ENCODE results near the gene CD70.
"Not testable (repeated sequence)": the region's sequence is repeated elsewhere in the genome, so short reads cannot be mapped to it uniquely, and the experiment has no call there.

CD70 gene, protein sequence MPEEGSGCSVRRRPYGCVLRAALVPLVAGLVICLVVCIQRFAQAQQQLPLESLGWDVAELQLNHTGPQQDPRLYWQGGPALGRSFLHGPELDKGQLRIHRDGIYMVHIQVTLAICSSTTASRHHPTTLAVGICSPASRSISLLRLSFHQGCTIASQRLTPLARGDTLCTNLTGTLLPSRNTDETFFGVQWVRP

DNA sequence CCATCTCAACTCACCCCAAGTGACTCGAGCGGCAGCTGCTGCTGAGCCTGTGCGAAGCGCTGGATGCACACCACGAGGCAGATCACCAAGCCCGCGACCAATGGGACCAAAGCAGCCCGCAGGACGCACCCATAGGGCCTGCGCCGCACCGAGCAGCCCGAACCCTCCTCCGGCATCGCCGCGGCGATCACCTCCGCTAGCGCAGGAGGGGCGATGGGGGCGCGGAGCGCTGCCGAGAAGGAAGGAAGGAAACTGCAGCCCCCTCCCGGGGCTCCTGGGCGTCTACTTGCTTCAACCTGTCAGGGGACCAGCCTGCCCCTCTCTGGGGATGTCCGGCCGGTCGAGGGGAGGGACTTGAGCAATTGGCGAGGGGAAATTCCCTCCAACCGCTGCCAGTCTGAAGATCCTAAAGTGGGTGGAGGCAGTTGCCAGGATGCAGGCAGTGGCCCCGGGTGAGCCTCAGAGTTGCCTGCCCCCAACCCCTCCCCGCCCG lies at the start of gene CD70:
Gene CD70, minus strand, starts transcription at position 324 of the 493 bp plus-strand sequence. Its CDS starts 148 bp downstream, at position 176.
- peak; percentile 85 for DNase-seq

DNA sequence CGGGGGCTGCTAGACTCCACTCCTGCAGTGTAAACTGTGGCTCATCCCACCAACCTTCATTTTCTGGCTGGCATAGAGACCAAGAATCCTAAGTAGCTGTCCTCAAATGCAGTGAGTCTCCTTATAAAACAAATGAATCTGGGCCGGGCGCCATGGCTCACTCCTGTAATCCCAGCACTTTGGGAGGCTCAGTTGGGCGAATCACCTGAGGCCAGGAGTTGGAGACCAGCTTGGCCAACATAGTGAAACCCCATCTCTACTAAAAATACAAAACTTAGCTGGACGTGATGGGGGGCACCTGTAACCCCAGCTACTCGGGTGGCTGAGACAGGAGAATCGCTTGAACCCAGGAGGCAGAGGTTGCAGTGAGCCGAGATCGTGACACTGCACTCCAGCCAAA lies 49.4 kb upstream of the CD70 start:
- not testable (repeated sequence) for DNase-seq

DNA sequence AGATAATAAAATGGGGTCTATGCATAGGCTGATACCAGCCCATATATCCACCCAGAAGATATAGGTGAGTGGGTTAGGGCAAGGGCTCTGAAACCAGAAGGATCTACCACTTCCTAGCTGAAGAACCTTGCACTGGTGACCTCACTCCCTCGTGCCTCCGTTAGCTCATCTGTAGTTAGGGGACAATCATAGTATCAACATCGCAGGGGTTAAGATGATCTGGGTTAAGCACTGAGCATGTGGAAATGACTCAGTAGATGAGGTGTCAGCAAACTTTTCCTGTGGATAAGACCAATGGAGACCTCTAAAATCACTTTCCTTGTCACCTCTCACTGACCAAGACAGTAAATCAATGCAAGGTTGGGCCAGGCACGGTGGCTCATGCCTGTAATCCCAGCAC lies 48.5 kb upstream of the CD70 start:
- DNase-seq: peak; percentile 83

DNA sequence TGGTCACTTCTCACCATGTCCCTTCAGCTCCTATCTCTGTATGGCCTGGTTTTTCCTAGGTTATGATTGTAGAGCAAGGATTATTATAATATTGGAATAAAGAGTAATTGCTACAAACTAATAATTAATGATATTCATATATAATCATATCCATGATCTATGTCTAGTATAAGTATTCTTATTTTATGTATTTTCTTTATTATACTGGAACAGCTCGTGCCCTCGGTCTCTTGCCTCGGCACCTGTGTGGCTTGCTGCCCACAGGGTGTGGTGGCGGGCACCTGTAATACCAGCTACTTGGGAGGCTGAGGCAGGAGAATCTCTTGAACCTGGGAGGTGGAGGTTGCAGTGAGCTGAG lies 42.5 kb upstream of the CD70 start:
- not testable (repeated sequence) for DNase-seq

DNA sequence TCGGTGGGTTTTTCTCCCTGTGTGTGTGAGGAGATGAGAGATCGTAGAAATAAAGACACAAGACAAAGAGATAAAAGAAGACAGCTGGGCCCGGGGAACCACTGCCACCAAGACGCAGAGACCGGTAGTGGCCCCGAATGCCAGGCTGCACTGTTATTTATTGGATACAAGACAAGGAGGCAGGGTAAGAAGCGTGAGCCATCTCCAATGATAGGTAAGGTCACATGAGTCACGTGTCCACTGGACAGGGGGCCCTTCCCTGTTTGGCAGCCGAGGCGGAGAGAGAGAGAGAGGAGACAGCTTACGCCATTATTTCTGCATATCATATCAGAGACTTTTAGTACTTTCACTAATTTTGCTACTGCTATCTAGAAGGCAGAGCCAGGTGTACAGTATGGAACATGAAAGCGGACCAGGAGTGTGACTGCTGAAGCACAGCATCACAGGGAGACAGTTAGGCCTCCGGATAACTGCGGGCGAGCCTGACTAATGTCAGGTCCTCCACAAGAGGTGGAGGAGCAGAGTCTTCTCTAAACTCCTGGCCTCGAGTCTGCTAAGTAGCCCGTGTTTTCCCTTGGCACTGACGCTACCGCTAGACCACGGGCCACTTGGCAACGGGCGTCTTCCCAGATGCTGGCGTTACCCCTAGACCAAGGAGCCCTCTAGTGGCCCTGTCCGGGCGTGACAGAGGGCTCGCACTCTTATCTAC lies 42.0 kb upstream of the CD70 start:
- DNase-seq: peak; percentile 77

DNA sequence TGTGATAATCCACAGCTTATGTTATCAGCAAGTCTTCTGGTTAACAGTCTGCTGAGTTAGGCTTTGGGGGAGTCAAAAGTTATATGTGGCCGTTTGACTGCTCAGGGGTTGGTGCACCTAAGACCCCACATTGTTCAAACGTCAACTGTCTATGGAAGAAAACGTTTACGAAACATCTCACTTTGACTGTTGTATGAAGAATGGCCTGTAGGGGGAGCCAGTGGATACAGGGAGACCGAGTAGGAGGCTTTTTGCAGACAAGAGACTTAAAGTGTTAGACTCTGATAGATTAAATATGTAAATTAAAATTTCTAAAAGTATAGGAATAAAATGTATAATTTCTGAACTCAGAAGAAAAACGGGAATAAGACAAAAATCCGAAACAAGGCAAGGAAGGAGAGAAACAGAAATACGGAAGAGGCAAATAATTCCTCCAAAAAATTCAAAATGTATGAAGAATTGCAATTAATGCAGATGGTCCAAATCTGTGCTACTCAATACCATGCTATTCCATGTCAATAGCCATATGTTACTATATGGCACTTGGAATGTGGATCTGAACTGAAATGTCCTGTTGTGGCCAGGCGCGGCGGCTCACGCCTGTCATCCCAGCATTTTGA lies 41.2 kb upstream of the CD70 start:
- peak; percentile 89 for DNase-seq

DNA sequence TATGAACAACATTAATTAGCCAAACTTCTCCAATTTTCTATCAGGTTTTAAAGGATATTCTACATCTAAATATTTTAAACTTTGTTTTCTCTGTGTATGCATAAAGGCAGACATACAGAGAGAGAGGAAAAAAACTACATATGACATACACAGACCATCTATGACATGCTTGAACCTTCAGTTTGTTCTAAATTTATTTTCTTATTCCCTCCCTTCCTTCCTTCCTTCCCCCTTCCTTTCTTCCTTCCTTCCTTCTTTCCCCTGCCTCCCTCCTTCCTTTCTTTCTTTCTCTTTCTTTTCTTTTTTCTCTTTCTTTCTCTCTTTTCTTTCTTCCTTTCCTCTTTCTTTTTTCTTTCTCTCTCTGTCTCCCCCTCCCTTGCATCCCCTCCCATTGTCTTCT lies 35.8 kb upstream of the CD70 start:
- no peak for DNase-seq

DNA sequence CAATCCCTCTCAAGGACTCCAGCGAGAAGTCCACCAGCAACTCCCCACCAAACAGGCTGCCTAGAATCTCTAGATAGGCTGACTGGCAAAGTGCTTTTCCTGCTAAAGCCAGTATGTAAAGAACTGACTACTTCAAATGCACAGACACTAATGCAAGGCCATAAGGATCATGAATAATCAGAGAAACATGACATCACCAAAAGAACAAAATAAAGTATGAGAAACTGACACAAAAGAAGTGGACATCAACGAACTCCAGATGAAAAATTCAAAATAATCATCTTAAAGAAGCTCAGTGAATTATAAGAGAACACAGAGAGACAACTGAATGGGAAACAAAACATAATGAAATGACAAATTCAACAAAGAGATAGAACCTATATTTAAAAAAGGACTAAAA lies 26.4 kb upstream of the CD70 start:
- DNase-seq: no peak

DNA sequence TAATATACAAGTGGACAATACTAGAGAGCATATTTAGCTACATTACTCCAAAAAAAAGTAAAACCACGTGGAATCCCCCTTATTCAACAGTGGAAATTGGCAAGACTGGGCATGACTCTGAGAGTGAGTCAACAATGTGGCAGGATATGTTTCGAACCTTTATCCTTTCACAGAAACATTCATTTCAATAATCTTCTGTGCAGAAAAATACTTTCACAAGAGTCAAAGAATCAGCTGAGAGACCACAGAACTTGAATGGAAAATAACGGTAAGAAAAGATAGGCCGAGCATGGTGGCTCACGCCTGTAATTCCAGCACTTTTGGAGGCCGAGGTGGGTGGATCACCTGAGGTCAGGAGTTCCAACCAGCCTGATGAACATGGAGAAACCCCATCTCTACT lies 25.1 kb upstream of the CD70 start:
- DNase-seq: peak; percentile 88

DNA sequence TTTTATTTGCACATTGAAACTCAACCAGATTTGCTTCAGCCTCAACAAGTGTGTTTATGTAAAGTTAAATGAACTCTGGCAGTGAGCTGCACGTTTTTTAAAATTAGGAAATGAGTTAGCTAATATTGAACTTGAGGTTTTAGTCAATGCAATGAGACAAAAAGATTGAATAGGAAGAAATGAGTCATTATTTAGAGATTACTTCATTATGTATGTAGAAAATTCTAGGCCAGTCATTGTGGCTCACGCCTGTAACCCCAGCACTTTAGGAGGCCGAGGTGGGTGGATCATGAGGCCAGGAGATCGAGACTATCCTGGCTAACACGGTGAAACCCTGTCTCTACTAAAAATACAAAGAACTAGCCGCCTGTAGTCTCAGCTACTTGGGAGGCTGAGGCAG lies 22.8 kb upstream of the CD70 start:
- peak; percentile 81 for DNase-seq

DNA sequence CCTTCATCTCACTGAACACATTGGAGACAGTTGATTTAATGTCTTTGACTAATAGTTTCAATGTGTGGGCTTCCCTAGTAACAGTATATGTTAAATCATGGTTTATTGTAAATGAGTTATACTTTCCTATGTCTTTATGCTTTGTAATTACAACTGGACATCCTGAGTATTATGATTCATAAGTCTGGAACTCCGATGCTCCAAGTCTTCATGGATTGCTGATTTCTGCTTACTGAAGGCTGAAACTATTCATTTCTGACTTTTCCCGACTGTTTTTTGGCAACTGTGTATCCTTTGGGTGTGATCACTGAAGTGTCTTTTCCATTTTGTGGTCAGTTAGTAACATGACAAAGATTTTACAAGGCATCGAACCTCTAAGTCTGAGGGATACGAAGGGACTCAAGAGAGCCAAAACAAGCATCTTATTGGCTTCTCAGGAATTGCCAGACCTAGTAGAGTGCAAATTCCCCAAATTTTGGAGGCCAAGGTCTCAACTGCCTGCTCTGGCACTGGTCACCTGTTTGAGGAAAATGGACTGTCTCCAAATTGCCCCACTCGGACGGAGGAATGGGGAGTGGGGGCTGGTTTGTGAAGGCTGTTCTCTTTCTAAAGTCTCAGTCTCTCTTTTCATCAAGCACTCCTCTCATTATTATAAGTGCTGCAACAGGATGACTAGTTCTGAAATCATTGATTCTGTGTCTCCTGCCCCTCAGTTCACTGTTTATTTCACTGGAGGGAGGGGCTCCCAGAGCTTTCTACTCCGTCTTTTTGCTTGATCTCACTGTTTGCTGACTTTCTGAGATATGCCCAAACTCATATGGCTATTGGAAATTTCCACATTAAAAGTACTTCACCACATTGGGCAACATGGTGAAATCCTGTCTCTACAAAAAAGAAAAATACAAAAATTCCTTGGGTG lies 20.2 kb upstream of the CD70 start:
- DNase-seq: peak; percentile 53

DNA sequence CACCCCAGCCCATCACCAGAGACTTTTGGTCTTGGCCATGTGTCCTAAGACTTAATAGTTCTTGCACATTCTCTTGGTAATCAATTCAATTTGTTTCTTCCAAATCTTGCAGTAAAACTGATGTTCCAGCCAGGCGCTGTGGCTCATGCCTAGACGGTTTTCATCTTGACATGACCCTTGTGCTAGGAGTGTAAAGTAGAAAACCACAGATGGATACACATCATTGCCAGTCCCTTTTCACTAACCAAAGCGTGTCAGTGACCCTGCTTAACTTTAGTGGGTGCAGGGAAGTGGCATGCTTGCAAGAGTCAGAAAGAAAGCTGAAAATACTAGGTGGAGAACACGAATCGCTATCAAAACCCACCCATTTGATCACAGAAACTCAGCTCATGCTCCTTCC lies 18.0 kb upstream of the CD70 start:
- peak; percentile 34 for DNase-seq

DNA sequence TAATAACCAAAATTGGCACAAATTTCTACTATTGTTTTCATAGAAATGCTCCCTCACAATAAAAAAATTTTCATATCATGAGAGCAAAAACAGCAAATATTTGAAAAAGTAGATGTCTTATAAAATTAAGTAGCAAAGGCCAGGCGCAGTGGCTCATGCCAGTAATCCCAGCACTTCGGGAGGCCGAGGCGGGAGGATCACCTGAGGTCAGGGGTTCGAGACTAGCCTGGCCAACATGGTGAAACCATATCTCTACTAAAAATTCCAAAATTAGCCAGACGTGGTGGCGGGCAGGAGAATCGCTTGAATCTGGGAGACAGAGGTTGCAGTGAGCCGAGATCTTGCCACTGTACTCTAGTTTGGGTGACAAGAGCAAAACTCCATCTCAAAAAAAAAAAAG lies 17.2 kb upstream of the CD70 start:
- DNase-seq: not testable (repeated sequence)

DNA sequence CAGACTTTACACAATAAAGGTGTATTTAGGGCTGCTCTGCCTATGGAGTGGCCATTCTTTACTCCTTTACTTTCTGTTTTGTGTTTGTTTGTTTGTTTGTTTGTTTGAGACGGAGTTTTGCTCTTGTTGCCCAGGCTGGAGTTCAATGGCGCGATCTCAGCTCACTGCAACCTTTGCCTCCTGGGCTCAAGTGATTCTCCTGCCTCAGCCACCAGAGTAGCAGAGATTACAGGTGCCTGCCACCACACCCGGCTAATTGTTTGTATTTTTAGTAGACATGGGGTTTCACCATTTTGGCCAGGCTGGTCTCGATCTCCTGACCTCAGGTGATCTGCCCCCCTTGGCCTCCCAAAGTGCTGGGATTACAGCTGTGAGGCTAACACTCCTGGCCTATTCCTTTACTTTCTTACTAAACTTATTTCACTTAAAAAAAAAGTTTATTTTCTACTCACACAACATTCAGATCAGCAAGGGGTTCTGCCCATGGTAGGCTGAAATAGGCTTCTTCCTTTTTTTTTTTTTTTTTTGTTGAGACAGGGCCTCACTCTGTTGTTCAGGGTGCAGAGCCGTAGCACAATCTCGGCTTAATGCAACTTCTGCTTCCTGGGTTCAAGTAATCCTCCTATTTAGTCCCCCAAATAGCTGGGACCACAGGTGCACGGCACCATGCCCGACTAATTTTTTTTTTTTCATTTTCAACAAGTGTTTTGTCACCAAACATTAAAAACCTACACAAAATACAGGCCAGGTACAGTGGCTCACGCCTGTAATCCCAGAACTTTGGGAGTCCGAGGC lies 15.5 kb upstream of the CD70 start:
- not testable (repeated sequence) for DNase-seq

DNA sequence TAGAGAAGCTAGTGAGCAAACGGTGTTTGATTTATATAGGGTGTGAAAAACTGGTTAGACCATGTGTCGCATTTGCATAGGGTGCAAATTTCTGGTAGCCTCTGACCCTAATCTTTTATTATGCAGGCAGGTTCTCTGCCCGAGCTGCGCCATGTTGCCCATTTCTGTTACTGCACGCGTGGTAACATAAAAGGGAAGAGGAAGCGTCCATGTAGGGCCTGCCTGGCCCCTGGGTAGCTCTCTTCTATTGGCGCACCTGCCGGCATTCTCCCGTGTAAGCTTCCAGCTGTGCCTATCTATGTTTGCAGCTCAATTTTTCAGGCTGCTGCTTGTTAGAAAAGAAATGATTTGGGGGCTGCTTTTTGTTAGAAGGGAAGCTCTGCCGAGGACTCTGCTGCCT lies 14.0 kb upstream of the CD70 start:
- no peak for DNase-seq

DNA sequence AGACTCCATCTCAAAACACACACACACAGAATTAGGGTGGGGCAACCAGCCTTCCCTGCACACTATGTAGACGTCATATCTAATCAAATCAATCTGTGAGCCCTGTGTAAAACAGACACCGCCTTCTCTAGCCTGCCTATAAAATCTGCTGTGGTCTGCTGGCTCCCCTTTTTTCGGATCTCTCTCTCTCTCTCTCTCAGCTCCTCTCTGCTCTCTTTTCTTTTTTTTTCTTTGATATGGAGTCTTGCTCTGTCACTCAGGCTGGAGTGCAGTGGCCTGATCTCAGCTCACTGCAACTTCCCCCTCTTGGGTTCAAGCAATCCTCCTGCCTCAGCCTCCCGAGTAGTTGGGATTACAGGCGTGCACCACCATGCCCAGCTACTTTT lies 11.8 kb upstream of the CD70 start:
- DNase-seq: no peak

DNA sequence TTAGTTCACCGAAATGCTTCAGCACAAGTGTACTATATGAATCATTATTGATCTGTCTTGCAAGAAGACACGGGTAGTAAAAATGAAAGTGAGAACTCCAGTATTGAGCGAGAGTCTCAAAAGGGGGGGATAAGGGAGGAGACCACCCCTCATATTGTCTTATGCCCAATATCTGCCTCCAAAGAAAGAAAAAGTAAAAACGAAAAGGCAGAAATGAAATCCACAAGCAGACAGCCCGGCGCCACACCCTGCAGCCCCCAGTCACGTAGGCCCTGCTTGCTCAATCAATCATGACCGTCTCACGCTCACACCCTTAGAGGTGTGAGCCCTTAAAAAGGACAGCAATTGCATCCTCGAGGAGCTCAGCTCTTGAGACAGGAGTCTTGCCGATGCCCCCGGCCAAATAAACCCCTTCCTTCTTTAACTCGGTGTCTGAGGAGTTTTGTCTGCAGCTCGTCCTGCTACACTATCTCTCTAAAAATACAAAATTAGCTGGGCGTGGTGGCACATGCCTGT lies 10.6 kb upstream of the CD70 start:
- DNase-seq: peak; percentile 82

DNA sequence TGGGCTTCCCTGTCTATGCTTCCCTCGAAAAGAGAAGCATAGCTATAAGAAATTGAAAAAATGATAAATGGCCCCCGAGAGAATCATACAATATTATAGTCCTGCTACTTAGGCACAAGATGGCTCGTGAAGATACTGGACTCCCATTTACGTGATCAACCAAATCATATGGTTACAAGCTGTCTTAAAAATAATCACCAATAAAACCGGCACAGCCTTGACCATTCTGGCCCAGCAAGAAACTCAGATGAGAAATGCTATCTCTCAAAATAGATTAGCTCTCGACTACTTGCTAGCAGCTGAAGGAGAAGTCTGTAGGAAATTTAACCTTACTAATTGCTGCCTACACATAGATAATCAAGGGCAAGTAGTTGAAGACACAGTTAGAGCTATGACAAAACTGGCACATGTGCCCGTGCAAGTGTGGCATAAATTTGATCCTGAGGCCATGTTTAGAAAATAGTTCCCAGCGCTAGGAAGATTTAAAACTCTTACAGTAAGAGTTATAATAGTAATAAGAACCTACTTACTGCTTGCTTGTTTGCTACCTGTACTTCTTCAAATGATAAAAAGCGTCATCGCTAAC lies 10.1 kb upstream of the CD70 start:
- not testable (repeated sequence) for DNase-seq

DNA sequence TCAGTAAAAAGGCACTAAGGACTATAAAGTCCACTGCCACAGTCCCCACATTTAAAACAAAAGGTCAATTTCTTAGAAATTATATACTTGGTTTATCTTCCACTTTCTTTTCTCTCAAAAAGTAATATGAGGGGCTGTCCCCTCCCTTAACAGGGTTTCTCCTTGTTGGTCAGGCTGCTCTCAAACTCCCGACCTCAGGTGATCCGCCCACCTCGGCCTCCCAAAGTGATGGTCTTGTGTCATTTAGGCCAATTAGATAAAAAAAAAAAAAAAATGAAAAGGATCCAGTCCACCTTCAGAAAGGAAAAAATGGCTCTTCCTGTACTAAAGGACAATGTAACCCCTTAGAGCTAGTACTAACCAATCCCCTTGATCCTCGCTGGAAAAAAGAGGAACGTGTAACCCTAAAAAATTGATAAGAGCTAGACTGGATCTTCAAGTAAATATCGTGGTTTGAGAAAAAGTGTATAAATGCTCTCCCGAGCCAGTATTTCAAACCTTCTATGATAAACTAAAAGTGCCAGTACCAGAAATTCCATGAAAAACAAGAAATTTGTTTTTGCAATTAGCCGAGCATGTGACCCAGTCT lies 9.0 kb upstream of the CD70 start:
- no peak for DNase-seq

DNA sequence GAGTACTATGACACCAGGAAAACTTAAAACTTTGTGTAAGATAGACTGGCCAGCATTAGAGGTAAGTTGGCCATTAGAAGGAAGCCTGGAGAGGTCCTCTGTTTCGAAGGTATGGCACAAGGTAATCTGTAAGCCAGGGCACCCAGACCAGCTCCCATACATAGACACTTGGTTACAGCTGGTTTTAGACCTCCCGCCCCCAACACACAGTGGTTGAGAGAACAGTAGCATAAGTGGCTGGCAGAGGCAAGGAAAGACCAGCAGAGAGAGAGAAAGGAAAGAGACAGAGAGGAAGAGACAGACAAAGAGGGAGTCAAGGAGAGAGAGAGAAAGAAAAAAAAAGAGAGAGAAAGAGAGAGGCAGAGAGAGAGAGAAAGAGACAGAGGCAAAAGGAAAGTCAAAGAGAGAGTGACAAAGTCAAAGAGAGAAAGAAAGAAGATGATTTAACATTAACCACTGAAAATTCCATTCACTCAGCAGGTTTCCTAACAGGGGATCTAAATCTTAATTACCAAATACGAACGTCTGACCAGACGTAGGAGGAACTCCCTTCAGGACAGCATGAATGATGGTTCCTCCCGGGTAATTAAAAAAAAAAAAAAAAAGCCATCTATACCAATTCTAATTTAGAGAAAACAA lies 7.4 kb upstream of the CD70 start:
- peak; percentile 58 for DNase-seq
